GM19372 (cell line): ENCODE results near the gene TMEM255A.
A peak's percentile ranks its signal among the peaks of the same experiment; 100 is the strongest.

ENCODE experiments used
- ATAC-seq: cut with Tn5 transposase; IDR thresholded peaks from one replicate; pipeline ENCODE4 v1.9.1; 2021; ENCODE audit warnings: mild to moderate bottlenecking, low read depth, moderate library complexity; ENCODE audit not compliant: unreplicated experiment

Gene TMEM255A

GRCh38 chrX:120308959-120309872 lies 2.0 kb downstream of the TMEM255A start:
- ATAC-seq, result peak; percentile 97

- ATAC-seq, result no peak
Measured at GRCh38 chrX:120308558-120308957, 2.7 kb downstream of the TMEM255A start.

- no peak for ATAC-seq
Measured at GRCh38 chrX:120306630-120307029, 4.6 kb downstream of the TMEM255A start.

GRCh38 chrX:120305531-120306141 lies 5.6 kb downstream of the TMEM255A start:
- no peak for ATAC-seq

- no peak for ATAC-seq
Measured at GRCh38 chrX:120304256-120304655, 7.0 kb downstream of the TMEM255A start.

GRCh38 chrX:120302434-120302833 lies 8.8 kb downstream of the TMEM255A start:
- peak; percentile 87 for ATAC-seq

- ATAC-seq, result no peak
Measured at GRCh38 chrX:120301960-120302359, 9.3 kb downstream of the TMEM255A start.

GRCh38 chrX:120301497-120301896 lies 9.8 kb downstream of the TMEM255A start:
- no peak for ATAC-seq

- no peak for ATAC-seq
Measured at GRCh38 chrX:120299928-120300327, 11.3 kb downstream of the TMEM255A start.

GRCh38 chrX:120297923-120298322 lies 13.3 kb downstream of the TMEM255A start:
- ATAC-seq, result no peak

- no peak for ATAC-seq
Measured at GRCh38 chrX:120294651-120295050, 16.6 kb downstream of the TMEM255A start.

GRCh38 chrX:120293015-120293414 lies 18.2 kb downstream of the TMEM255A start:
- ATAC-seq, result no peak

GRCh38 chrX:120291211-120291610 lies 20.1 kb downstream of the TMEM255A start:
- ATAC-seq, result no peak

GRCh38 chrX:120290107-120290506 lies 21.2 kb downstream of the TMEM255A start:
- no peak for ATAC-seq

- peak; percentile 61 for ATAC-seq
Measured at GRCh38 chrX:120287513-120288112, 23.6 kb downstream of the TMEM255A start.

- ATAC-seq, result peak; percentile 47
Measured at GRCh38 chrX:120286733-120287512, 24.3 kb downstream of the TMEM255A start.

- no peak for ATAC-seq
Measured at GRCh38 chrX:120282697-120283096, 28.6 kb downstream of the TMEM255A start.

- ATAC-seq, result no peak
Measured at GRCh38 chrX:120281761-120282160, 29.5 kb downstream of the TMEM255A start.

- no peak for ATAC-seq
Measured at GRCh38 chrX:120281021-120281624, 30.1 kb downstream of the TMEM255A start.

- ATAC-seq, result no peak
Measured at GRCh38 chrX:120274958-120275357, 36.3 kb downstream of the TMEM255A start.
